ENCODE results near the gene SLC30A4. TPM values are rescaled to one million over a fixed set of nuclear protein-coding genes. Genes with fewer than 3 reads are reported as not detected.

Gene SLC30A4
- total and polyA plus RNA-seq, 2 of the 8 experiments (the other 6 are each of a cell fraction or from before 2014, with no cell fraction given): under 0.01 to 0.07 TPM

GRCh38 chr15:45499426-45499825 lies 23.1 kb downstream of the SLC30A4 start:
- H3K79me1 ChIP-seq (ENCODE audit: low read depth, low read length): no peaks in the 10 kb centered on the region
- H3K9me3 ChIP-seq (ENCODE audit: insufficient read depth in 2 of 2, low read depth in 1 of 2, low read length in 1 of 2): no peaks in the 10 kb centered on the region
- H3K4me1 ChIP-seq (replicated peaks in 1 of 4; ENCODE audit: control insufficient read depth in 3 of 4, insufficient read depth in 4 of 4, low read length in 3 of 4): no peaks in the 10 kb centered on the region
- H3K4me3 ChIP-seq (ENCODE audit: extremely low read depth in 1 of 4, insufficient read depth in 2 of 4, low read depth in 3 of 4, low read length in 4 of 4): no peak overlapping the region
- H4K8ac ChIP-seq (ENCODE audit: extremely low read depth, insufficient read depth, low read length): no peak overlapping the region
- H3K14ac ChIP-seq (ENCODE audit: insufficient read length): no peak overlapping the region
- no peaks in the 10 kb centered on the region for H3K27me3 ChIP-seq (replicated peaks in 1 of 4; ENCODE audit: control insufficient read depth in 3 of 4, extremely low read depth in 1 of 4, insufficient read depth in 3 of 4, low read length in 3 of 4)
- H3K4ac ChIP-seq (replicated peaks; ENCODE audit: insufficient read length, low read depth, low read length): no peak overlapping the region
- H4K91ac ChIP-seq (replicated peaks; ENCODE audit: insufficient read length, low read length): no peak overlapping the region
- no peak for DNase-seq (ENCODE audit: low read depth in 1 of 2, low spot score in 2 of 2)
- no peak overlapping the region for H3K9ac ChIP-seq (replicated peaks in 1 of 4; ENCODE audit: extremely low read depth in 1 of 4, low read depth in 3 of 4, low read length in 3 of 4)
- 65% methylated on average over 4 of the region's 4 CpGs; no CpG with 5 or more reads in 1 of the 2 experiments for WGBS, 2 experiments (ENCODE audit: extremely low coverage in 1 of 2, insufficient coverage in 1 of 2, insufficient read length in 1 of 2, insufficient replicate concordance in 2 of 2, low coverage in 1 of 2, low lambda C conversion rate in 2 of 2, missing lambda C conversion rate in 1 of 2)
- H2AFZ ChIP-seq (ENCODE audit: low read length): no peak overlapping the region
- ChIA-PET CTCF (ENCODE audit: partially characterized antibody) (interaction anchor here (0.9 to 1.4 kb wide), 2 partner anchors 41 to 74 kb away, joined by 3 to 6 read pairs; no protein-coding TSS in a partner anchor), POLR2A (ENCODE audit: partially characterized antibody) (no interaction called here)
- no peaks in the 10 kb centered on the region for H3K79me2 ChIP-seq (ENCODE audit: control insufficient read depth in 1 of 2, insufficient read depth in 2 of 2, low read length in 2 of 2)
- H3K18ac ChIP-seq (ENCODE audit: extremely low read depth, low read length): no peak overlapping the region
- H2AK5ac ChIP-seq (ENCODE audit: low read depth, low read length): no peak overlapping the region
- no peaks in the 10 kb centered on the region for H3K36me3 ChIP-seq (ENCODE audit: control insufficient read depth in 2 of 4, insufficient read depth in 4 of 4, low read length in 3 of 4)
- no peak overlapping the region for H2BK5ac ChIP-seq (ENCODE audit: low read depth, low read length)
- H3K56ac ChIP-seq (replicated peaks; ENCODE audit: insufficient read length, low read depth, low read length): no peak overlapping the region
- no peak for FAIRE-seq
- H2BK20ac ChIP-seq (ENCODE audit: low read length): no peak overlapping the region
- H4K20me1 ChIP-seq (replicated peaks in 1 of 2; ENCODE audit: control insufficient read depth in 1 of 2, insufficient read depth in 2 of 2, low read length in 2 of 2): no peaks in the 10 kb centered on the region
- H3K27ac ChIP-seq (ENCODE audit: low read depth, low read length): no peak overlapping the region
- H2BK120ac ChIP-seq (replicated peaks; ENCODE audit: low read depth, low read length): no peak overlapping the region
- no peaks in the 10 kb centered on the region for H3K23me2 ChIP-seq (ENCODE audit: low read depth, low read length)
- H3K4me2 ChIP-seq (ENCODE audit: insufficient read depth in 1 of 2, low read depth in 2 of 2, low read length in 2 of 2): no peak overlapping the region
- H3K23ac ChIP-seq (ENCODE audit: insufficient read length): no peak overlapping the region
- H4K5ac ChIP-seq (ENCODE audit: insufficient read length, low read depth, low read length): no peak overlapping the region
- no peak overlapping the region for H2BK15ac ChIP-seq (ENCODE audit: low read length)
- no peak overlapping the region for H2BK12ac ChIP-seq (ENCODE audit: low read depth, low read length)
- TF ChIP-seq GTF2F1 (IDR thresholded peaks at IDR 0.05; ENCODE audit: borderline replicate concordance, low read depth, low read length): no peak
- no peak for TF ChIP-seq YY1 (IDR thresholded peaks at IDR 0.05; ENCODE audit: low read depth, low read length)
- no peak for TF ChIP-seq POLR2AphosphoS5 (IDR thresholded peaks at IDR 0.05; ENCODE audit: low read depth, low read length)
- TF ChIP-seq JUND (IDR thresholded peaks at IDR 0.05; ENCODE audit: low read length): no peak
- TF ChIP-seq ZNF274 (IDR thresholded peaks at IDR 0.05; ENCODE audit: borderline replicate concordance, extremely low read depth, low read length): no peak
- TF ChIP-seq POU5F1 (IDR thresholded peaks at IDR 0.05; ENCODE audit: low read depth, low read length): no peak
- TF ChIP-seq POLR2A (IDR thresholded peaks at IDR 0.05; ENCODE audit: control extremely low read depth in 1 of 2, low read depth in 2 of 2, low read length in 2 of 2): no peak
- no peak for TF ChIP-seq SUZ12 (IDR thresholded peaks at IDR 0.05; ENCODE audit: low read length)
- no peak for TF ChIP-seq KDM4A (IDR thresholded peaks at IDR 0.05; ENCODE audit: low read depth, low read length, severe bottlenecking)
- no peak for TF ChIP-seq SP4 (IDR thresholded peaks at IDR 0.05; ENCODE audit: low read length)
- TF ChIP-seq EP300 (IDR thresholded peaks at IDR 0.05; ENCODE audit: borderline replicate concordance in 1 of 2, low read depth in 2 of 2, low read length in 2 of 2): no peak
- TF ChIP-seq E2F6 (IDR thresholded peaks at IDR 0.05): no peak
- no peak for TF ChIP-seq CREB1 (IDR thresholded peaks at IDR 0.05)

Data from H1 (cell line).